Prostate gland (tissue), 2 donors: ENCODE results near the gene PTPN14.

Experiments
- CTCF ChIP-seq, 4 experiments: fragments of 200-600 bp in 2 of 4; fragments of 450-650 bp in 2 of 4; sonication (generic) in 2 of 4; IDR thresholded peaks; 1 replicate in 3 of 4; 2 replicates in 1 of 4; pipeline ENCODE4 v1.5.1; 2016 to 2019; ENCODE audit warnings: antibody characterized with exemption in 4 of 4, mild to moderate bottlenecking in 2 of 4, moderate library complexity in 2 of 4
- POLR2A ChIP-seq: fragments of 450-650 bp; IDR thresholded peaks from one replicate; pipeline ENCODE4 v1.6.1; 2016; ENCODE audit warnings: antibody characterized with exemption, mild to moderate bottlenecking
- POLR2AphosphoS5 ChIP-seq: sonication (generic); formaldehyde crosslinking; IDR thresholded peaks from one replicate; pipeline ENCODE4 v1.6.1; 2017; ENCODE audit warnings: antibody characterized with exemption

- no peak for TF ChIP-seq CTCF (IDR thresholded peaks at IDR 0.05)
- no peak for TF ChIP-seq POLR2A
- TF ChIP-seq POLR2AphosphoS5, result no peak
Measured at GRCh38 chr1:214360116-214360515, 191.3 kb downstream of the PTPN14 start.
